ENCODE data around the gene DUSP22. TPM values are rescaled to one million over a fixed set of nuclear protein-coding genes. Genes with fewer than 3 reads are reported as not detected.

DUSP22 gene
- total RNA-seq, 1 experiment from 2014 or later: 25.0 TPM

GRCh38 chr6:395432-396125, 103.3 kb downstream of the DUSP22 start:
- H3K27ac ChIP-seq (ENCODE audit: insufficient read length, low read depth, low read length): no peak overlapping the region
- H2BK5ac ChIP-seq (ENCODE audit: insufficient read length, low read length): no peak overlapping the region
- no peak overlapping the region for H3K9ac ChIP-seq (ENCODE audit: extremely low read depth, insufficient read length, low read length)
- no peaks in the 10 kb centered on the region for H4K20me1 ChIP-seq (ENCODE audit: control insufficient read depth, insufficient read depth, insufficient read length)
- peaks cover 29% of the 10 kb centered on the region; the same call in 1 of the 2 replicates for H3K27me3 ChIP-seq (ENCODE audit: insufficient read depth, low read length)
- no peaks in the 10 kb centered on the region for H3K9me3 ChIP-seq (ENCODE audit: control insufficient read depth, low read depth, low read length)
- no peaks in the 10 kb centered on the region for H3K4me1 ChIP-seq (ENCODE audit: insufficient read depth, low read length)
- no peak overlapping the region for H4K8ac ChIP-seq (replicated peaks; ENCODE audit: insufficient read length, low read depth, low read length)
- no peak overlapping the region for H2BK120ac ChIP-seq (ENCODE audit: low read depth, low read length, poor library complexity, severe bottlenecking)
- H3K27ac Mint-ChIP-seq: no peak overlapping the region
- no peaks in the 10 kb centered on the region for H3K79me1 ChIP-seq (ENCODE audit: insufficient read depth, low read depth, low read length, poor library complexity, severe bottlenecking)
- H3K4me1 Mint-ChIP-seq: peaks cover 6 to 9% of the 10 kb centered on the region in 2 experiments
- no peak overlapping the region for H4K5ac ChIP-seq (ENCODE audit: insufficient read length, low read depth, low read length)
- H2AFZ ChIP-seq (ENCODE audit: low read length): no peak overlapping the region
- no peaks in the 10 kb centered on the region for H3K79me2 ChIP-seq (ENCODE audit: insufficient read depth, low read length)
- DNase-seq: no peak
- WGBS (ENCODE audit: extremely low coverage, insufficient read length, low lambda C conversion rate): no CpG with 5 or more reads among the region's 10 CpGs
- H3K23ac ChIP-seq (ENCODE audit: insufficient read length, low read depth, low read length): no peak overlapping the region
- no peak overlapping the region for H2BK15ac ChIP-seq (ENCODE audit: low read depth, low read length)
- H4K91ac ChIP-seq (ENCODE audit: insufficient read length, low read depth, low read length): no peak overlapping the region
- H3K4me2 ChIP-seq (ENCODE audit: insufficient read depth, insufficient read length, low read length): no peak overlapping the region
- H3K18ac ChIP-seq (ENCODE audit: insufficient read length, low read depth, low read length): no peak overlapping the region
- H3K36me3 Mint-ChIP-seq (ENCODE audit: insufficient read depth in 1 of 3, low read depth in 3 of 3): no peaks in the 10 kb centered on the region; a peak in 1 of 7 replicates
- H3K27me3 Mint-ChIP-seq (ENCODE audit: low read depth): peaks cover 77% of the 10 kb centered on the region
- TF ChIP-seq CTCF (conservative IDR thresholded peaks at IDR 0.05): no peak
- no peak overlapping the region for H3K4ac ChIP-seq (ENCODE audit: low read depth, low read length)
- H2BK20ac ChIP-seq (ENCODE audit: low read depth, low read length, poor library complexity, severe bottlenecking): no peak overlapping the region
- H3K56ac ChIP-seq (ENCODE audit: insufficient read length, low read depth, low read length): no peak overlapping the region
- H2AK5ac ChIP-seq (ENCODE audit: insufficient read length, low read length): no peak overlapping the region
- peaks cover 20% of the 10 kb centered on the region for H3K23me2 ChIP-seq (ENCODE audit: insufficient read length, low read depth, low read length, poor library complexity, severe bottlenecking)
- H3K9me3 Mint-ChIP-seq: peaks cover 3 to 4% of the 10 kb centered on the region in 2 experiments; a peak in 4 of 5 replicates
- no peak overlapping the region for H2BK12ac ChIP-seq (ENCODE audit: insufficient read length, low read depth, low read length)
- no peak overlapping the region for H3K4me3 Mint-ChIP-seq
- no peak overlapping the region for H3K14ac ChIP-seq (ENCODE audit: insufficient read depth, low read length)
- no peak overlapping the region for H3T11ph ChIP-seq (ENCODE audit: low read length)

Data from H9 (cell line).